Endothelial cell of umbilical vein (primary cell): ENCODE measurements around the gene SPDL1. TPM values are rescaled to one million over a fixed set of nuclear protein-coding genes. Genes with fewer than 3 reads are reported as not detected.

Experiments used
- BruUV-seq: library from RNA; stranded (reverse); fragments of 400-500 nt; replicated peaks from 2 replicates; lab custom pipeline; 2021; lab: Mats Ljungman, UMichigan
- CTCF ChIA-PET: fragments of 300-600, 350-600 bp; sonication (Branson Sonifier 250); formaldehyde crosslinking; loops from one replicate; lab custom pipeline; 2021; ENCODE audit warnings: antibody characterized with exemption, inconsistent platforms; lab: Charles Lee
- POLR2A ChIA-PET: fragments of 300-600, 350-600 bp; sonication (Branson Sonifier 250); formaldehyde crosslinking; loops from one replicate; lab custom pipeline; 2021; ENCODE audit warnings: antibody characterized with exemption, inconsistent platforms; lab: Charles Lee
- DNase-seq: peaks from one replicate; pipeline ENCODE4 v3.0.0-alpha.2; 2011; ENCODE audit warnings: low read depth, low spot score
- FAIRE-seq: peaks from 2 replicates; lab custom pipeline; 2011; peaks lifted over from hg19 to GRCh38; lab: Jason Lieb, UNC
- H2AFZ ChIP-seq: 2 replicates; pipeline ENCODE4 v1.6.0; 2012; ENCODE audit warnings: low read depth, low read length, control low read depth, inconsistent platforms
- H3K27ac ChIP-seq: 2 replicates; pipeline ENCODE4 v1.5.1; 2011; ENCODE audit warnings: low read depth, mild to moderate bottlenecking, control low read depth, low read length, moderate library complexity; ENCODE audit not compliant: insufficient read depth
- H3K27me3 ChIP-seq, 2 experiments: 2 replicates each; pipeline versions ENCODE4 v1.6.0 to v1.6.1; 2011; ENCODE audit warnings: low read length in 2 of 2, mixed read lengths in 1 of 2; ENCODE audit not compliant: control insufficient read depth in 2 of 2, insufficient read depth in 2 of 2
- H3K36me3 ChIP-seq, 2 experiments: 2 replicates in 1 of 2; 3 replicates in 1 of 2; pipeline ENCODE4 v1.5.1; 2011; ENCODE audit warnings: low read length in 2 of 2, mild to moderate bottlenecking in 1 of 2, moderate library complexity in 1 of 2; ENCODE audit not compliant: control insufficient read depth in 2 of 2, insufficient read depth in 2 of 2; ENCODE audit errors: extremely low read depth in 1 of 2
- H3K4me1 ChIP-seq: 3 replicates; pipeline ENCODE4 v1.5.1; 2011; ENCODE audit warnings: mild to moderate bottlenecking, low read length; ENCODE audit not compliant: control insufficient read depth, insufficient read depth; ENCODE audit errors: extremely low read depth
- H3K4me2 ChIP-seq: 2 replicates; pipeline ENCODE4 v1.6.1; 2011; ENCODE audit warnings: low read length, control low read depth, mixed read lengths; ENCODE audit not compliant: insufficient read depth
- H3K4me3 ChIP-seq, 3 experiments: fragments of 200-600 bp in 1 of 3; sonication (generic), shearing (Covaris generic) in 1 of 3; replicated peaks in 1 of 3; 2 replicates each; pipeline ENCODE4 v1.5.1; 2011 to 2016; ENCODE audit warnings: control low read depth in 3 of 3, low read length in 3 of 3, mild to moderate bottlenecking in 2 of 3, inconsistent platforms in 1 of 3, low read depth in 1 of 3, moderate library complexity in 1 of 3; ENCODE audit not compliant: insufficient read depth in 1 of 3
- H3K79me2 ChIP-seq: 2 replicates; pipeline ENCODE4 v1.6.0; 2012; ENCODE audit warnings: low read length, inconsistent platforms; ENCODE audit not compliant: control insufficient read depth, insufficient read depth
- H3K9ac ChIP-seq: replicated peaks from 2 replicates; pipeline ENCODE3; 2011; ENCODE audit warnings: low read length, control low read depth; ENCODE audit not compliant: insufficient read depth; ENCODE audit errors: extremely low read depth
- H3K9me1 ChIP-seq: replicated peaks from 3 replicates; pipeline ENCODE4 v1.6.0; 2011; ENCODE audit warnings: mild to moderate bottlenecking, low read length; ENCODE audit not compliant: control insufficient read depth, insufficient read depth; ENCODE audit errors: extremely low read depth
- H3K9me3 ChIP-seq: replicated peaks from 2 replicates; pipeline ENCODE4 v1.5.1; 2012; ENCODE audit warnings: low read length, inconsistent platforms; ENCODE audit not compliant: control insufficient read depth, insufficient read depth
- H4K20me1 ChIP-seq: replicated peaks from 2 replicates; pipeline ENCODE3; 2011; ENCODE audit warnings: mild to moderate bottlenecking, low read length; ENCODE audit not compliant: control insufficient read depth, insufficient read depth; ENCODE audit errors: extremely low read depth
- EZH2 ChIP-seq: IDR thresholded peaks from 2 replicates; pipeline ENCODE4 v1.6.1; 2012; ENCODE audit warnings: borderline replicate concordance, low read depth, mild to moderate bottlenecking, moderate library complexity, low read length, inconsistent platforms; ENCODE audit not compliant: severe bottlenecking
- FOS ChIP-seq: IDR thresholded peaks from 2 replicates; pipeline ENCODE4 v1.6.1; 2011; ENCODE audit warnings: mild to moderate bottlenecking, low read length, moderate library complexity, borderline replicate concordance; ENCODE audit not compliant: insufficient read depth
- GATA2 ChIP-seq: IDR thresholded peaks from 2 replicates; pipeline ENCODE4 v1.7.0; 2011; ENCODE audit warnings: low read depth, mild to moderate bottlenecking, moderate library complexity, mixed read lengths, low read length; ENCODE audit not compliant: insufficient read length, insufficient read depth
- MYC ChIP-seq: IDR thresholded peaks from one replicate; pipeline ENCODE4 v1.6.1; 2011; ENCODE audit warnings: mild to moderate bottlenecking, low read depth, low read length
- POLR2A ChIP-seq: IDR thresholded peaks from 2 replicates; pipeline ENCODE4 v1.6.1; 2012; ENCODE audit warnings: low read depth, mild to moderate bottlenecking, control low read depth, low read length
- POLR2AphosphoS5 ChIP-seq: IDR thresholded peaks from 2 replicates; pipeline ENCODE4 v1.6.1; 2012; ENCODE audit warnings: low read depth, mild to moderate bottlenecking, control low read depth, low read length, moderate library complexity; ENCODE audit not compliant: insufficient read depth
- dilution Hi-C: fragments of 300-500 bp; cut with MboI; formaldehyde crosslinking; loops from one replicate; pipeline ENCODE4 v1.15.0; 2019; ENCODE audit warnings: low sequenced_read_pairs; ENCODE audit not compliant: extremely low pct_ligation_motif_present
- intact Hi-C: fragments of 100-400 bp; cut with micrococcal nuclease; formaldehyde crosslinking; loops from one replicate; pipeline ENCODE4 v1.10.0; 2022
- polyA plus RNA-seq, 4 experiments: library from polyadenylated mRNA; depleted of rRNA in 3 of 4; stranded (reverse) in 3 of 4; unstranded in 1 of 4; fragments of >200 nt; gene quantifications; 2 replicates each; pipeline versions ENCODE4 v1.2.1 to v1.2.3, GENCODE V29; 2011 to 2012; ENCODE audit warnings: missing spikeins in 1 of 4
- total RNA-seq: library from RNA; stranded (reverse); gene quantifications from 2 replicates; pipeline ENCODE4 v1.2.3, GENCODE V29; 2021
- TF ChIP-seq, protein P1 (sequence below), 2 donors: IDR thresholded peaks; 1 replicate in 1 of 2; 2 replicates in 1 of 2; pipeline ENCODE4 v1.5.1; 2011; ENCODE audit warnings: low read length in 2 of 2, mild to moderate bottlenecking in 2 of 2, moderate library complexity in 2 of 2, control low read depth in 1 of 2, inconsistent platforms in 1 of 2, low read depth in 1 of 2; ENCODE audit not compliant: insufficient read depth in 1 of 2; ENCODE audit errors: extremely low read depth in 1 of 2
- TF ChIP-seq, protein P2 (sequence below): IDR thresholded peaks from 2 replicates; pipeline ENCODE4 v1.6.1; 2011; ENCODE audit not compliant: insufficient read depth, insufficient read length

The SPDL1 gene
- total and polyA plus RNA-seq, 2 donors (not counting 3 experiments of a cell fraction or from before 2014, with no cell fraction given) = 19.7 to 51.8 TPM

DNA sequence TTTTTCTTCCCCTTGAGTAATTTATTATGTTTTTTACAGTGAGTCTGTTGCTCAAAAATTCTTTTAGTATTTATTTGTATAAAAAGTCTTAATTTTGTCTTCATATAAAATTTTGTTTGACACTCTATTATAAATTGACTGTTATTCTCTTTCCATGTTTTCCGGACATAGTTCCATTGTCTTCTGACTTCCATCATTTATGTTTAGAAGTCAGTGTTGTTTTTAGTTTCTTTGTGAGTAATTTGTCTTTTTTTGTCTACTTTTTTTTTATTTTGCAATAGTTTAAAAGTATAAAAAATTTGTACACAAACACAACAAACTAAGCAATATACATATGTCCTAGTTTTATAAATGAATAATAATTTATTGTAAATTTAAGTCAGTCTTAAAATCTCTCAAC, 25.7 kb upstream of the SPDL1 start:
- no peaks in the 10 kb centered on the region for H3K4me1 ChIP-seq
- H2AFZ ChIP-seq = no peak overlapping the region
- TF ChIP-seq, protein P1, sequence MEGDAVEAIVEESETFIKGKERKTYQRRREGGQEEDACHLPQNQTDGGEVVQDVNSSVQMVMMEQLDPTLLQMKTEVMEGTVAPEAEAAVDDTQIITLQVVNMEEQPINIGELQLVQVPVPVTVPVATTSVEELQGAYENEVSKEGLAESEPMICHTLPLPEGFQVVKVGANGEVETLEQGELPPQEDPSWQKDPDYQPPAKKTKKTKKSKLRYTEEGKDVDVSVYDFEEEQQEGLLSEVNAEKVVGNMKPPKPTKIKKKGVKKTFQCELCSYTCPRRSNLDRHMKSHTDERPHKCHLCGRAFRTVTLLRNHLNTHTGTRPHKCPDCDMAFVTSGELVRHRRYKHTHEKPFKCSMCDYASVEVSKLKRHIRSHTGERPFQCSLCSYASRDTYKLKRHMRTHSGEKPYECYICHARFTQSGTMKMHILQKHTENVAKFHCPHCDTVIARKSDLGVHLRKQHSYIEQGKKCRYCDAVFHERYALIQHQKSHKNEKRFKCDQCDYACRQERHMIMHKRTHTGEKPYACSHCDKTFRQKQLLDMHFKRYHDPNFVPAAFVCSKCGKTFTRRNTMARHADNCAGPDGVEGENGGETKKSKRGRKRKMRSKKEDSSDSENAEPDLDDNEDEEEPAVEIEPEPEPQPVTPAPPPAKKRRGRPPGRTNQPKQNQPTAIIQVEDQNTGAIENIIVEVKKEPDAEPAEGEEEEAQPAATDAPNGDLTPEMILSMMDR (IDR thresholded peaks at IDR 0.05; ENCODE audit: extremely low read depth in 1 of 2, insufficient read depth in 1 of 2, low read depth in 1 of 2, low read length in 2 of 2) = no peak
- TF ChIP-seq POLR2A (no peak), EZH2 (no peak), FOS (no peak)
- TF ChIP-seq, protein P2, sequence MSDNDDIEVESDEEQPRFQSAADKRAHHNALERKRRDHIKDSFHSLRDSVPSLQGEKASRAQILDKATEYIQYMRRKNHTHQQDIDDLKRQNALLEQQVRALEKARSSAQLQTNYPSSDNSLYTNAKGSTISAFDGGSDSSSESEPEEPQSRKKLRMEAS = no peak
- intact Hi-C loops (no loop called here), dilution Hi-C loops (no loop called here)
- H3K4me2 ChIP-seq = no peak overlapping the region
- FAIRE-seq = no peak
- POLR2A ChIA-PET = no interaction called here
- no TSS peak for BruUV-seq
- DNase-seq = no peak
- CTCF ChIA-PET = no interaction called here
- H3K79me2 ChIP-seq = no peaks in the 10 kb centered on the region
- H3K4me3 ChIP-seq = no peak overlapping the region
- H3K9ac ChIP-seq = no peak overlapping the region
- no peaks in the 10 kb centered on the region for H3K9me1 ChIP-seq
- H3K36me3 ChIP-seq = no peaks in the 10 kb centered on the region
- no peaks in the 10 kb centered on the region for H3K9me3 ChIP-seq
- H3K27me3 ChIP-seq = peaks cover 0 to 2% of the 10 kb centered on the region in 2 experiments
- H4K20me1 ChIP-seq = no peaks in the 10 kb centered on the region
- no peak overlapping the region for H3K27ac ChIP-seq

DNA sequence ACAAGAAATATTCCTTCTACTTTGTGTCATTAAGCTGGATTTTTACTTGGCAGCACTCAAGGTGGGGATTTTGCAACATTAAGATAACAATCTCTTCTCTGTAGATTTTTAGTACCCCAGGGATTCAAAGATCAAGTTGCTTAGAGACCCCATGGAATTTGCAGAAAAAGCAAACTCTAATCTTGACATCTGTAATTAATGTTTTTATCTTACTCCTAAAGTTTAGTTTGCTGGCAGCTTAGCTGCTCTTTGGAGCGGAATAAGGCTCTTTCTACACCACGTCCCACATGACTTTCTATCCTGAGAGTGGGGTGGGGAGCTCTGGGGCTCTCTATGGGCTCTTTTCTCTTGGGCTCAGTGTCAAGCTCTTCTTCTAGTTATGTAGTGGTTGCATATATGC, 21.7 kb upstream of the SPDL1 start:
- H3K9ac ChIP-seq = no peak overlapping the region
- H3K79me2 ChIP-seq = no peaks in the 10 kb centered on the region
- no peaks in the 10 kb centered on the region for H4K20me1 ChIP-seq
- no peaks in the 10 kb centered on the region for H3K9me3 ChIP-seq
- no peak for FAIRE-seq
- dilution Hi-C loops = no loop called here
- H3K27ac ChIP-seq = no peak overlapping the region
- no TSS peak for BruUV-seq
- no peak overlapping the region for H2AFZ ChIP-seq
- intact Hi-C loops = no loop called here
- no peak overlapping the region for H3K4me3 ChIP-seq
- ChIA-PET CTCF (interaction anchor here (1.0 to 1.3 kb wide), 2 partner anchors 18 to 509 kb away, joined by 3 read pairs; no protein-coding TSS in a partner anchor), POLR2A (no interaction called here)
- H3K4me2 ChIP-seq = no peak overlapping the region
- DNase-seq = no peak
- no peaks in the 10 kb centered on the region for H3K9me1 ChIP-seq
- TF ChIP-seq, protein P2 = no peak
- TF ChIP-seq POLR2AphosphoS5 (no peak), EZH2 (no peak), GATA2 (no peak), FOS (no peak), POLR2A (no peak), MYC (no peak)
- TF ChIP-seq, protein P1 (IDR thresholded peaks at IDR 0.05; ENCODE audit: extremely low read depth in 1 of 2, insufficient read depth in 1 of 2, low read depth in 1 of 2, low read length in 2 of 2) = no peak
- H3K27me3 ChIP-seq = no peaks in the 10 kb centered on the region
- H3K4me1 ChIP-seq = no peaks in the 10 kb centered on the region
- H3K36me3 ChIP-seq = no peaks in the 10 kb centered on the region
